LNCAP (cell line): ENCODE results near the gene AKT3.

Experiments
- TF ChIP-seq, protein P1 (sequence below): fragments of 450-650 bp; IDR thresholded peaks from 2 replicates; pipeline ENCODE4 v1.5.1; 2017; ENCODE audit warnings: mild to moderate bottlenecking

AKT3 gene

DNA sequence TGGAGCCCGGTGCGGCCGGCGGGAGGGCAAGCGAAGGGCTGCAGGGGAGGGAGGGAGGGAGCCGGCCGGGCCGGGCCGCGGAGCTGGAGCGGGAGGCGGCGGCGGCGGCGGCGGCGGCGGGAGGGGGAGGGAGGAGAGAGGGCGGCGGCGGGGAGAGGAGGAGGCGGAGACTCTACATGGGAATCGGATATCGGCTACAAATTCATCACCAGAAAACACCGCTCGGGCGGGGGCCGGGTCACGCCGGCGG, at the start of gene AKT3:
AKT3 (minus strand) TSS at position 42 of the 250 bp plus-strand sequence. CDS start 7,073 bp downstream, outside the sequence.
- TF ChIP-seq, protein P1, sequence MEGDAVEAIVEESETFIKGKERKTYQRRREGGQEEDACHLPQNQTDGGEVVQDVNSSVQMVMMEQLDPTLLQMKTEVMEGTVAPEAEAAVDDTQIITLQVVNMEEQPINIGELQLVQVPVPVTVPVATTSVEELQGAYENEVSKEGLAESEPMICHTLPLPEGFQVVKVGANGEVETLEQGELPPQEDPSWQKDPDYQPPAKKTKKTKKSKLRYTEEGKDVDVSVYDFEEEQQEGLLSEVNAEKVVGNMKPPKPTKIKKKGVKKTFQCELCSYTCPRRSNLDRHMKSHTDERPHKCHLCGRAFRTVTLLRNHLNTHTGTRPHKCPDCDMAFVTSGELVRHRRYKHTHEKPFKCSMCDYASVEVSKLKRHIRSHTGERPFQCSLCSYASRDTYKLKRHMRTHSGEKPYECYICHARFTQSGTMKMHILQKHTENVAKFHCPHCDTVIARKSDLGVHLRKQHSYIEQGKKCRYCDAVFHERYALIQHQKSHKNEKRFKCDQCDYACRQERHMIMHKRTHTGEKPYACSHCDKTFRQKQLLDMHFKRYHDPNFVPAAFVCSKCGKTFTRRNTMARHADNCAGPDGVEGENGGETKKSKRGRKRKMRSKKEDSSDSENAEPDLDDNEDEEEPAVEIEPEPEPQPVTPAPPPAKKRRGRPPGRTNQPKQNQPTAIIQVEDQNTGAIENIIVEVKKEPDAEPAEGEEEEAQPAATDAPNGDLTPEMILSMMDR = no peak

DNA sequence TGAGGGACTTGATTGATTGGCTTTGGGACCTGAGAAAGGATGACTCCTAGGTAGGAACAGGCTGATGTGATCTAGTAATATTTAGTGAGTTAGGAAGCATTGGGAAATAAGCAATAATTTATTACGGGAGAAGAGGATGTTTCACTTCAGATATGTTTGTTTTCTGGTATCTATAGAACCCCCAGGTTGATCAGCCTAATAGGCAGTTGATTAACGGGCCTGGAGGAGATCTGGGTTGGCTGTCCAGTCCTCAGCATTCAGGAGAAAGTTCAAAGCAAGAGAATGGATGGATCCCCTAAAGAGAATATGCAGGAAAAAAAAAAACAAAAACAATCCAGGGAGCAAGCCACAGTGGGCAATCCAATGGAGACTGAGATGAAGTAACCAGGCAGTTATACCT, 48.2 kb upstream of the AKT3 start:
- TF ChIP-seq, protein P1 = no peak

DNA sequence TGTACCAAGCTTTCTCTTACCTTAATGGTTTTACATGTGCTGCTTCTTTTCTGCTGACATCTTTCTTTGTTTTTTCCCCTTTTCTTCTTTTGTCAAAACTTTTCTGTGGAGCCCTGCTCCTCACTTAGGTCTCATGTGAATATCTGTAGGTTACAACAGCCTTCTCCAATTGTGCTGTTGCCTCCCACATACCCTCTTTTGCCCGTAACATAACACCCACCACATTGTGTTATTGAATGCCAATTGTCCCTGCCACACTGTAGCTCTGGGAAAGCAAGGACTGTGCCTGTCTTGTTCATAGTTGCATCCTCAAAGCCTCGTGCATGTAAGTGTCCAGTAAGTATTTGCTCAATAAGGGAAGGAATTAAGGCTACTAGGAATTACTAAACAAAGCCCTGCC, 46.3 kb upstream of the AKT3 start:
- TF ChIP-seq, protein P1 = no peak

DNA sequence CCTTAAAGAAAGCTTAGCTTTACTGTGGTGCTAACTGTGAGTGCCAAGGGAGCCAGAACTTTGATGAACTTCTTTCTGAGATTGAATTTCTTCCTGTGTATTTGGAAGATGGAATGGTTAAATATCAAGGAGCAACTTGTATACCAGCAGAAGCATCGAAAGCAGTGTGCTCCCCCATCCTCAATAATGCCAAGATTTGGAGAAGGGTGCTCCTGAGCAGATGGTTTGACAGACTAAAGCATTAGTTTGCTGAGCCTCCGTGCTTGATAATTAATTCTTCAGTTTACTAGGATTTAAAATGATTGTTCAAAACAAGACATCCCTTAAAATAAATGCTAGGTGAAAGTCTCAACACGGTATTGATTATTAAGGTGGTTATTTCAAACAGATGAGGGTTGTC, 42.4 kb upstream of the AKT3 start:
- TF ChIP-seq, protein P1 = no peak

DNA sequence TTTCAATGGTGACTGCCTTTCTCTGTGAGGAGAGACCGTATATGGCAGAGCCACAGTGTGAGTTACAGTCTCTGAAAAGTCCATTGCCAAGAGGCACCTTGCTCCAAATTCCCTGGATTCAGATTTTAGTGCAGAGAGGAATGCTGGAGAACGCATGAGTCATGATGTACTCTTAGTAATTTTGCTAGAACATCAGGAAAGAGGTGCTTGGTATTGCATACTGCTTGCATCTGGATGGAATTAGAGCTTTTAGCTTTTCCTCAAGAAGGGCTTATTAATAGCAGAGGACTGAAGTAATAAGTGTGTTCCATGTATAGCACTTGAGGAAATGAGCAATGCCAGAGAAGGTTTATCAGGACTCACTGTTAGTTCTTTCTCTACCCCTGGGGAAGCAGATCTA, 40.5 kb upstream of the AKT3 start:
- TF ChIP-seq, protein P1 = no peak

DNA sequence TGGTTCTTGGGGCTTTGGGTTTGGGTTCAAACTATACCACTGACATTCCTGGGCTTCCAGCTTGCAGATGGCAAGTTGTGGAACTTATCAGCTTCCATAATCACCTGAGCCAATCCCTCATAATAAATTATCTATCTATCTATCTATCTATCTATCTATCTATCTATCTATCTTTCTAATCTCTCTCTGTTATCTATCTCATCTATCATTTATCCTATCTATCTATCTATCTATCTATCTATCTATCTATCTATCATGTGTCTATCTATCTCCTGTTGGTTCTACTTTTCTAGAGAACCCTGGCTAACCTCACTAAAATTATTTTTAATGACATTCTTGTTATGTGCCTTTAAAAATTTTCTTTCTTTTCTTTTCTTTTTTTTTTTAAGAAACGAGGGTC, 35.8 kb upstream of the AKT3 start:
- TF ChIP-seq, protein P1 = no peak

DNA sequence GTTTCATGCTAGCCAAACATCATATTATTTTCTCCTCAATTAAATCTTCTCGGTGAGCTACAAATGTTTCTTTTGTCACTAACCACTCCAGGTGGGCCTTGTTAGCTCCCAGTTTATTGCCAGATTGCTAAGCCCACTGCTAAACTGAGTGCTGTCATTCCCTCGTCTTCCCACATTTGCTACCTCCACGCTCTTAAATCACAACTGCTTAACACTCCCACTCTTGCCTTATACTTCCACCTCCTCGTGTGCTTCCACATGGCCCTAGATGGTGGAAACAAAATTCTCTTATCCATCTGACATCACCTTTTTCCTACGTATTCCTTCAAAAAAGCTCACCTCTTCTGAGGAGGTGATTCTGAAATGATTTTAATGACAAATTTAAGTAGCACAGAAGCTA, 34.6 kb upstream of the AKT3 start:
- TF ChIP-seq, protein P1 = no peak

DNA sequence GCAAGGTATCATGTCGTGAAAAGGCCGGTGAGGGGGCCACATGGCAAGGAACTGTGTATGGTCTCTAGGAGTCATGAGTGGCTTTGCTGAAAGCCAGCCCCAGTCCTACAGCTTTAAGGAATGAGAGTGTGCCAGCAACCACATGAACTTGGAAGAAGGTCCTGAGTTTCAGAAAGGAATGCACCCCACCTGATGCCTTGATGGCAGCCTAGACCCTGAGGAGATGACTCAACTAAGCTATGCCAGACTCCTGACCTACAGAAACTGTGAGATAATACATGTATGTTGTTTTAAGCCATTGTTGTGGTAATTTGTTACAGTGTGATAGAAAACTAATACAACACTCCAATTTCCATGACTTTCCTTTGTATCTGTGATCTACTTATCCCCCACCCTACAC, 33.5 kb upstream of the AKT3 start:
- TF ChIP-seq, protein P1 = no peak
